ENCODE measurements around the gene C5orf22.

Gene C5orf22

GRCh38 chr5:31604644-31605043, 72.5 kb downstream of the C5orf22 start:
- DNase-seq (ENCODE audit: low read depth) = no peak

Measured in activated gamma-delta T cell treated with anti-CD3 and anti-CD28 coated beads, Interleukin-2, amount 50 U/mL, for 16 hours (primary cell).